Fibroblast of the aortic adventitia (primary cell): Measurements from ENCODE around the gene KSR1. TPM values are rescaled to one million over a fixed set of nuclear protein-coding genes. Genes with fewer than 3 reads are reported as not detected.
"Not testable (repeated sequence)": the region's sequence is repeated elsewhere in the genome, so short reads cannot be mapped to it uniquely, and the experiment has no call there.

Experiments
- DNase-seq: peaks from one replicate; pipeline ENCODE4 v3.0.0-alpha.2; 2010; ENCODE audit warnings: low read depth
- H3K4me3 ChIP-seq: 2 replicates; pipeline ENCODE4 v1.5.1; 2011; ENCODE audit warnings: low read depth, mild to moderate bottlenecking, control low read depth, low read length, moderate library complexity
- CTCF ChIP-seq: IDR thresholded peaks from 2 replicates; pipeline ENCODE4 v1.5.1; 2011; ENCODE audit warnings: mild to moderate bottlenecking, low read length, control low read depth, inconsistent platforms; ENCODE audit not compliant: insufficient read depth
- total RNA-seq: library from RNA; depleted of rRNA; stranded (reverse); fragments of >200 nt; gene quantifications from 2 replicates; pipeline ENCODE4 v1.2.3, GENCODE V29; 2012; ENCODE audit warnings: low replicate concordance

KSR1 gene
- total RNA-seq, 1 donor, result 19.4 TPM

GRCh38 chr17:27460196-27460725 lies 4.0 kb downstream of the KSR1 start:
- DNase-seq, result no peak
- no peak overlapping the region for H3K4me3 ChIP-seq
- TF ChIP-seq CTCF, result no peak

- DNase-seq, result peak; percentile 41
- no peak for TF ChIP-seq CTCF
- no peak overlapping the region for H3K4me3 ChIP-seq
Measured at GRCh38 chr17:27461192-27461859, 5.1 kb downstream of the KSR1 start.

GRCh38 chr17:27462149-27462548 lies 5.9 kb downstream of the KSR1 start:
- no peak for DNase-seq
- no peak for TF ChIP-seq CTCF
- H3K4me3 ChIP-seq, result no peak overlapping the region

- no peak for TF ChIP-seq CTCF
- no peak for DNase-seq
- no peak overlapping the region for H3K4me3 ChIP-seq
Measured at GRCh38 chr17:27462714-27463113, 6.5 kb downstream of the KSR1 start.

- DNase-seq, result no peak
Measured at GRCh38 chr17:27463235-27463677, 7.0 kb downstream of the KSR1 start.

GRCh38 chr17:27464019-27464418 lies 7.8 kb downstream of the KSR1 start:
- DNase-seq, H3K4me3 ChIP-seq: not testable (repeated sequence)

More at GRCh38 chr17:27463235-27463677, 7.0 kb downstream of the KSR1 start:
- TF ChIP-seq CTCF, result no peak
- H3K4me3 ChIP-seq, result no peak overlapping the region

- TF ChIP-seq CTCF, result no peak
- H3K4me3 ChIP-seq, result no peak overlapping the region
Measured at GRCh38 chr17:27464431-27464830, 8.2 kb downstream of the KSR1 start.

GRCh38 chr17:27465875-27466274 lies 9.6 kb downstream of the KSR1 start:
- DNase-seq, result not testable (repeated sequence)

More at GRCh38 chr17:27464431-27464830, 8.2 kb downstream of the KSR1 start:
- no peak for DNase-seq

More at GRCh38 chr17:27465875-27466274, 9.6 kb downstream of the KSR1 start:
- not testable (repeated sequence) for H3K4me3 ChIP-seq
